ENCODE data around the gene ASB14.

- no peak for TF ChIP-seq POLR2A (IDR thresholded peaks at IDR 0.05)
- TF ChIP-seq, protein P1, sequence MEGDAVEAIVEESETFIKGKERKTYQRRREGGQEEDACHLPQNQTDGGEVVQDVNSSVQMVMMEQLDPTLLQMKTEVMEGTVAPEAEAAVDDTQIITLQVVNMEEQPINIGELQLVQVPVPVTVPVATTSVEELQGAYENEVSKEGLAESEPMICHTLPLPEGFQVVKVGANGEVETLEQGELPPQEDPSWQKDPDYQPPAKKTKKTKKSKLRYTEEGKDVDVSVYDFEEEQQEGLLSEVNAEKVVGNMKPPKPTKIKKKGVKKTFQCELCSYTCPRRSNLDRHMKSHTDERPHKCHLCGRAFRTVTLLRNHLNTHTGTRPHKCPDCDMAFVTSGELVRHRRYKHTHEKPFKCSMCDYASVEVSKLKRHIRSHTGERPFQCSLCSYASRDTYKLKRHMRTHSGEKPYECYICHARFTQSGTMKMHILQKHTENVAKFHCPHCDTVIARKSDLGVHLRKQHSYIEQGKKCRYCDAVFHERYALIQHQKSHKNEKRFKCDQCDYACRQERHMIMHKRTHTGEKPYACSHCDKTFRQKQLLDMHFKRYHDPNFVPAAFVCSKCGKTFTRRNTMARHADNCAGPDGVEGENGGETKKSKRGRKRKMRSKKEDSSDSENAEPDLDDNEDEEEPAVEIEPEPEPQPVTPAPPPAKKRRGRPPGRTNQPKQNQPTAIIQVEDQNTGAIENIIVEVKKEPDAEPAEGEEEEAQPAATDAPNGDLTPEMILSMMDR (IDR thresholded peaks at IDR 0.05) = no peak
These were observed 9.2 kb downstream of the ASB14 start for GRCh38 chr3:57283334-57283733.
